Gastroesophageal sphincter (tissue), 4 donors: ENCODE results near the gene RPS21. TPM values are rescaled to one million over a fixed set of nuclear protein-coding genes. Genes with fewer than 3 reads are reported as not detected.

Experiments used
- ATAC-seq: fragments of 150-250 bp; one replicate; pipeline ENCODE4 v1.9.1; 2016; ENCODE audit warnings: mild to moderate bottlenecking, moderate library complexity
- H3K27ac ChIP-seq, 4 donors: fragments of 200-600 bp; sonication (generic) in 3 of 4; 1 replicate in 3 of 4; 2 replicates in 1 of 4; pipeline ENCODE4 v1.5.1; 2016 to 2019
- H3K27me3 ChIP-seq: fragments of 200-600 bp; sonication (generic); one replicate; pipeline ENCODE4 v1.5.1; 2019
- H3K36me3 ChIP-seq, 2 donors: fragments of 200-600 bp; sonication (generic); one replicate each; pipeline ENCODE4 v1.5.1; 2019; ENCODE audit warnings: control low read depth in 1 of 2
- H3K4me1 ChIP-seq, 3 donors: fragments of 200-600 bp; sonication (generic); 1 replicate in 2 of 3; 2 replicates in 1 of 3; pipeline ENCODE4 v1.5.1; 2016 to 2019; ENCODE audit warnings: control low read depth in 2 of 3
- H3K4me3 ChIP-seq, 2 donors: fragments of 200-600 bp; sonication (generic); one replicate each; pipeline ENCODE4 v1.5.1; 2019; ENCODE audit warnings: mild to moderate bottlenecking in 1 of 2, moderate library complexity in 1 of 2
- H3K9me3 ChIP-seq, 3 donors: fragments of 200-600 bp; sonication (generic); one replicate each; pipeline ENCODE4 v1.5.1; 2017 to 2019; ENCODE audit warnings: control low read depth in 2 of 3
- EP300 ChIP-seq: sonication (generic); formaldehyde crosslinking; IDR thresholded peaks from one replicate; pipeline ENCODE4 v1.6.1; 2017; ENCODE audit warnings: antibody characterized with exemption, mild to moderate bottlenecking
- POLR2A ChIP-seq, 2 donors: fragments of 450-650 bp; IDR thresholded peaks; one replicate each; pipeline ENCODE4 v1.6.1; 2017; ENCODE audit warnings: antibody characterized with exemption in 2 of 2, mild to moderate bottlenecking in 2 of 2, moderate library complexity in 1 of 2
- POLR2AphosphoS5 ChIP-seq: sonication (generic); formaldehyde crosslinking; IDR thresholded peaks from one replicate; pipeline ENCODE4 v1.6.1; 2017; ENCODE audit warnings: antibody characterized with exemption
- WGBS, 2 donors: methylation state at CpG; one replicate each; pipeline ENCODE4 v1.1.5; 2018; ENCODE audit warnings: low coverage in 1 of 2; 5-methylcytosine and 5-hydroxymethylcytosine counted together
- total RNA-seq, 4 donors: library from RNA; depleted of rRNA; stranded (reverse); fragments of >200 nt; gene quantifications; one replicate each; pipeline ENCODE4 v1.1.0, GENCODE V29; 2016
- TF ChIP-seq, protein P1 (sequence below), 4 experiments: fragments of 200-600 bp in 2 of 4; fragments of 450-650 bp in 2 of 4; sonication (generic) in 1 of 4; IDR thresholded peaks; one replicate each; pipeline ENCODE4 v1.5.1; 2017 to 2019; ENCODE audit warnings: antibody characterized with exemption in 4 of 4, mild to moderate bottlenecking in 2 of 4, moderate library complexity in 2 of 4

RPS21 gene
- total RNA-seq, 4 donors from 2014 or later: 383 to 2,881 (median 2,372) TPM

DNA sequence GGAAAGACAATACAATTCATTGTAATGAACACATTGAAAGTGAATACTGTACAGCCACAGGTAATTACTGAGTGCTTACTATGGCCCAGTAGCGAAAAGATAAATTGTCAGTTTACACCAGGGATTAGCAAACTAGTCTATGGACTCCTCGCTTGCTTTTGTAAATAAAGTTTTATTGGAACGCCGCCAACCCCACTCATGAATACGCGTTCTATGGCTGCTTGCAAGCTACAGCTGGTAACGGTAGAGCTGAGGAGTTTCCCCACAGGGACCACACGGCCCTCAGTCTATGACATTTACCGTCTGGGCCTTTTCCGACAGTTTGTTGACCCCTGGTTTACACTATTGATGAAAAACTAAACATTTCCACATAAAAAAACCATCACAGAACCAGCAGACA, 44.0 kb upstream of the RPS21 start:
- TF ChIP-seq POLR2AphosphoS5 (no peak), EP300 (no peak), POLR2A (IDR thresholded peaks at IDR 0.05) (no peak)
- TF ChIP-seq, protein P1, sequence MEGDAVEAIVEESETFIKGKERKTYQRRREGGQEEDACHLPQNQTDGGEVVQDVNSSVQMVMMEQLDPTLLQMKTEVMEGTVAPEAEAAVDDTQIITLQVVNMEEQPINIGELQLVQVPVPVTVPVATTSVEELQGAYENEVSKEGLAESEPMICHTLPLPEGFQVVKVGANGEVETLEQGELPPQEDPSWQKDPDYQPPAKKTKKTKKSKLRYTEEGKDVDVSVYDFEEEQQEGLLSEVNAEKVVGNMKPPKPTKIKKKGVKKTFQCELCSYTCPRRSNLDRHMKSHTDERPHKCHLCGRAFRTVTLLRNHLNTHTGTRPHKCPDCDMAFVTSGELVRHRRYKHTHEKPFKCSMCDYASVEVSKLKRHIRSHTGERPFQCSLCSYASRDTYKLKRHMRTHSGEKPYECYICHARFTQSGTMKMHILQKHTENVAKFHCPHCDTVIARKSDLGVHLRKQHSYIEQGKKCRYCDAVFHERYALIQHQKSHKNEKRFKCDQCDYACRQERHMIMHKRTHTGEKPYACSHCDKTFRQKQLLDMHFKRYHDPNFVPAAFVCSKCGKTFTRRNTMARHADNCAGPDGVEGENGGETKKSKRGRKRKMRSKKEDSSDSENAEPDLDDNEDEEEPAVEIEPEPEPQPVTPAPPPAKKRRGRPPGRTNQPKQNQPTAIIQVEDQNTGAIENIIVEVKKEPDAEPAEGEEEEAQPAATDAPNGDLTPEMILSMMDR (IDR thresholded peaks at IDR 0.05): no peak
- H3K9me3 ChIP-seq: no peaks in the 10 kb centered on the region
- ATAC-seq: no peak
- no peaks in the 10 kb centered on the region for H3K27me3 ChIP-seq
- peaks cover 0 to 91% of the 10 kb centered on the region in 2 donors for H3K36me3 ChIP-seq
- no peaks in the 10 kb centered on the region for H3K4me1 ChIP-seq
- 49 to 78% methylated on average over 10 of the region's 10 CpGs for WGBS, 2 donors
- no peak overlapping the region for H3K4me3 ChIP-seq
- peak overlapping the region in 3 of 4 donors; percentile 12 to 62 (median 26) for H3K27ac ChIP-seq

DNA sequence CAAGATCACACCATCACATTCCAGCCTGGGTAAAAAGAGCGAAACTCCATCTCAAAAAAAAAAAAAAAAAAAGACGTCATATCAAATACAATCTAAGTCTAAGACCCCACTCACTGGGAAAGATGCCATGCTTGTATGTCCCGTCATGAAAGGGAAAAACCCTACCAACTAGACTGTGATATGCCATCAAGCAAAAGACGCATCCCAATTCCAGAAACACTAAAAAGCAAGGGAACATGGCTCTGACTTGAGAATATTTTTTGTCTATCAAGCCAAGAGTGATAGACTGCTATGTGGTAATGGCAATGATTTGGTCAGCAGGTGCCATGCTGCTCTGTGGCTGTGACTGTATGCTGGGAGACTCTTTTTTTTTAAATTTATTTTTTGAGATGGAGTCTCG, 42.8 kb upstream of the RPS21 start:
- ATAC-seq: no peak
- Histone ChIP-seq H3K4me3 (no peak overlapping the region), H3K27ac (no peak overlapping the region), H3K27me3 (no peaks in the 10 kb centered on the region), H3K4me1 (no peaks in the 10 kb centered on the region), H3K9me3 (no peaks in the 10 kb centered on the region), H3K36me3 (peaks cover 0 to 92% of the 10 kb centered on the region in 2 donors)
- no peak for TF ChIP-seq EP300
- no peak for TF ChIP-seq POLR2AphosphoS5
- TF ChIP-seq POLR2A (IDR thresholded peaks at IDR 0.05): no peak
- TF ChIP-seq, protein P1 (IDR thresholded peaks at IDR 0.05): no peak
- WGBS, 2 donors: 67 to 81% methylated on average over 3 to 5 of the region's 5 CpGs

DNA sequence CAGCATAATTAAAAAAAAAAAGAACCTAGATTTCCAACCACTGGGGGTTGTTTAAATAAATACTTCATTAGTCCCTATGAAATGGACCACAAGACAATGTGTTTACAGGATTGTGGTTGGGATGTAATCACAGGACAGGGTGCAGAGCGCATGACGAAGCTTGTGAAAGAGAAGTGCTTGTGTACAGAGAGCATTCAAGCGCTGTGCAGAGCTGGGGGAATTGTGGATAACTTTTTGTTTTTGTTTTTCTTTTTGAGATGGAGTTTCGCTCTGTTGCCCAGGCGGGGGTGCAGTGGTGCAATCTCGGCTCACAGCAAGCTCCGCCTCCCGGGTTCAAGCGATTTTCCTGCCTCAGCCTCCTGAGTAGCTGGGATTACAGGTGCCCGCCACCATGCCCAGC, 42.1 kb upstream of the RPS21 start:
- no peaks in the 10 kb centered on the region for H3K27me3 ChIP-seq
- TF ChIP-seq, protein P1 (IDR thresholded peaks at IDR 0.05): no peak
- no peak for TF ChIP-seq POLR2AphosphoS5
- no peak for TF ChIP-seq EP300
- no peak for TF ChIP-seq POLR2A (IDR thresholded peaks at IDR 0.05)
- ATAC-seq: no peak
- no peak overlapping the region for H3K4me3 ChIP-seq
- H3K36me3 ChIP-seq: peaks cover 0 to 87% of the 10 kb centered on the region in 2 donors
- 78 to 93% methylated on average over 8 to 9 of the region's 10 CpGs for whole genome bisulfite sequencing, 2 donors
- H3K4me1 ChIP-seq: no peaks in the 10 kb centered on the region
- H3K27ac ChIP-seq: no peak overlapping the region
- H3K9me3 ChIP-seq: no peaks in the 10 kb centered on the region

DNA sequence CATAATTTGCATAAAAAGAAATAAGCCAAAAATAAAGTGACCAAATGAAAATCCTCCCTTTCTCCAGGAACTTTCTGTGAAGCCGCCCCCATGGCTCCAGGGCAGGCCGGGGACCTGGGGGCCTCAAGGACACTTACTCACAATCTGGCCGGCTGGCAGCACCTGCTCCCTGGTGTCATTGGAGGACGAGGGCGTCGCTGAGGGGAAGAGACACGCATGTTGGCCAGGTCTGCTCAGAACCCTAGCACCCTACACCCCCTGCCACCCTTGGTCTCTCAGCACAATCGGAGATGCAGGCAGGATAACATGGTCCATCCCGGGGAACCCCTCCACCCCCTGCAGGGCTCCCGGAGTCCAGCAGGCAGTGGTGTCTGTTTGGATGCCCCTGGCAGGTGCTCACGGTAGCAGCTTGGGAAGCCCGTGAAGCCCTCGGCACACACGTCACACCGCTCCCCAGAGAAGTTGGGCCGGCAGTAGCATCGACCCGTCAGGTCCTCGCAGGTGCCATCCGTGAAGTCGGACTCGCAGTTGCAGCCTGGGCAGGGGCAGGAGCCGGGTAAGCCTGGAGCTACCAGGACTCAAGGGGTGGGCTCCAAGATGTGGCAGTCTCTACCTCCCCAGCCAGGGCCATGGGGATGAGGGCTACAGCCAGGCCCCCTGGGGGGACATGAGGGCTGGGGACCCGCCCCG, 41.1 kb upstream of the RPS21 start:
- no peak for ATAC-seq
- Histone ChIP-seq H3K27me3 (no peaks in the 10 kb centered on the region), H3K4me3 (no peak overlapping the region), H3K36me3 (peaks cover 0 to 87% of the 10 kb centered on the region in 2 donors), H3K27ac (peak overlapping the region in 2 of 4 donors; percentile 40 to 41), H3K9me3 (no peaks in the 10 kb centered on the region), H3K4me1 (peaks cover 0 to 10% (median 0%) of the 10 kb centered on the region in 3 donors)
- TF ChIP-seq POLR2A (IDR thresholded peaks at IDR 0.05) (no peak), POLR2AphosphoS5 (no peak), EP300 (no peak)
- TF ChIP-seq, protein P1 (IDR thresholded peaks at IDR 0.05): no peak
- 40% methylated on average over 2 of the region's 25 CpGs; no CpG with 5 or more reads in 1 of the 2 donors for WGBS, 2 donors
